Endothelial cell of umbilical vein (primary cell): ENCODE data around the gene CD248. TPM values are rescaled to one million over a fixed set of nuclear protein-coding genes. Genes with fewer than 3 reads are reported as not detected.
A peak's percentile ranks its signal among the peaks of the same experiment; 100 is the strongest.

Experiments used
- BruUV-seq: library from RNA; stranded (reverse); fragments of 400-500 nt; replicated peaks from 2 replicates; lab custom pipeline; 2021; lab: Mats Ljungman, UMichigan
- CTCF ChIA-PET: fragments of 300-600, 350-600 bp; sonication (Branson Sonifier 250); formaldehyde crosslinking; loops from one replicate; lab custom pipeline; 2021; ENCODE audit warnings: antibody characterized with exemption, inconsistent platforms; lab: Charles Lee
- POLR2A ChIA-PET: fragments of 300-600, 350-600 bp; sonication (Branson Sonifier 250); formaldehyde crosslinking; loops from one replicate; lab custom pipeline; 2021; ENCODE audit warnings: antibody characterized with exemption, inconsistent platforms; lab: Charles Lee
- DNase-seq: peaks from one replicate; pipeline ENCODE4 v3.0.0-alpha.2; 2011; ENCODE audit warnings: low read depth, low spot score
- FAIRE-seq: peaks from 2 replicates; lab custom pipeline; 2011; peaks lifted over from hg19 to GRCh38; lab: Jason Lieb, UNC
- H2AFZ ChIP-seq: 2 replicates; pipeline ENCODE4 v1.6.0; 2012; ENCODE audit warnings: low read depth, low read length, control low read depth, inconsistent platforms
- H3K27ac ChIP-seq: 2 replicates; pipeline ENCODE4 v1.5.1; 2011; ENCODE audit warnings: low read depth, mild to moderate bottlenecking, control low read depth, low read length, moderate library complexity; ENCODE audit not compliant: insufficient read depth
- H3K27me3 ChIP-seq, 2 experiments: 2 replicates each; pipeline versions ENCODE4 v1.6.0 to v1.6.1; 2011; ENCODE audit warnings: low read length in 2 of 2, mixed read lengths in 1 of 2; ENCODE audit not compliant: control insufficient read depth in 2 of 2, insufficient read depth in 2 of 2
- H3K36me3 ChIP-seq, 2 experiments: 2 replicates in 1 of 2; 3 replicates in 1 of 2; pipeline ENCODE4 v1.5.1; 2011; ENCODE audit warnings: low read length in 2 of 2, mild to moderate bottlenecking in 1 of 2, moderate library complexity in 1 of 2; ENCODE audit not compliant: control insufficient read depth in 2 of 2, insufficient read depth in 2 of 2; ENCODE audit errors: extremely low read depth in 1 of 2
- H3K4me1 ChIP-seq: 3 replicates; pipeline ENCODE4 v1.5.1; 2011; ENCODE audit warnings: mild to moderate bottlenecking, low read length; ENCODE audit not compliant: control insufficient read depth, insufficient read depth; ENCODE audit errors: extremely low read depth
- H3K4me2 ChIP-seq: 2 replicates; pipeline ENCODE4 v1.6.1; 2011; ENCODE audit warnings: low read length, control low read depth, mixed read lengths; ENCODE audit not compliant: insufficient read depth
- H3K4me3 ChIP-seq, 3 experiments: fragments of 200-600 bp in 1 of 3; sonication (generic), shearing (Covaris generic) in 1 of 3; replicated peaks in 1 of 3; 2 replicates each; pipeline ENCODE4 v1.5.1; 2011 to 2016; ENCODE audit warnings: control low read depth in 3 of 3, low read length in 3 of 3, mild to moderate bottlenecking in 2 of 3, inconsistent platforms in 1 of 3, low read depth in 1 of 3, moderate library complexity in 1 of 3; ENCODE audit not compliant: insufficient read depth in 1 of 3
- H3K79me2 ChIP-seq: 2 replicates; pipeline ENCODE4 v1.6.0; 2012; ENCODE audit warnings: low read length, inconsistent platforms; ENCODE audit not compliant: control insufficient read depth, insufficient read depth
- H3K9ac ChIP-seq: replicated peaks from 2 replicates; pipeline ENCODE3; 2011; ENCODE audit warnings: low read length, control low read depth; ENCODE audit not compliant: insufficient read depth; ENCODE audit errors: extremely low read depth
- H3K9me1 ChIP-seq: replicated peaks from 3 replicates; pipeline ENCODE4 v1.6.0; 2011; ENCODE audit warnings: mild to moderate bottlenecking, low read length; ENCODE audit not compliant: control insufficient read depth, insufficient read depth; ENCODE audit errors: extremely low read depth
- H3K9me3 ChIP-seq: replicated peaks from 2 replicates; pipeline ENCODE4 v1.5.1; 2012; ENCODE audit warnings: low read length, inconsistent platforms; ENCODE audit not compliant: control insufficient read depth, insufficient read depth
- H4K20me1 ChIP-seq: replicated peaks from 2 replicates; pipeline ENCODE3; 2011; ENCODE audit warnings: mild to moderate bottlenecking, low read length; ENCODE audit not compliant: control insufficient read depth, insufficient read depth; ENCODE audit errors: extremely low read depth
- EZH2 ChIP-seq: IDR thresholded peaks from 2 replicates; pipeline ENCODE4 v1.6.1; 2012; ENCODE audit warnings: borderline replicate concordance, low read depth, mild to moderate bottlenecking, moderate library complexity, low read length, inconsistent platforms; ENCODE audit not compliant: severe bottlenecking
- JUN ChIP-seq: IDR thresholded peaks from 2 replicates; pipeline ENCODE4 v1.6.1; 2011; ENCODE audit warnings: borderline replicate concordance, low read depth; ENCODE audit not compliant: insufficient read length, insufficient read depth
- MYC ChIP-seq: IDR thresholded peaks from one replicate; pipeline ENCODE4 v1.6.1; 2011; ENCODE audit warnings: mild to moderate bottlenecking, low read depth, low read length
- POLR2A ChIP-seq: IDR thresholded peaks from 2 replicates; pipeline ENCODE4 v1.6.1; 2012; ENCODE audit warnings: low read depth, mild to moderate bottlenecking, control low read depth, low read length
- POLR2AphosphoS5 ChIP-seq: IDR thresholded peaks from 2 replicates; pipeline ENCODE4 v1.6.1; 2012; ENCODE audit warnings: low read depth, mild to moderate bottlenecking, control low read depth, low read length, moderate library complexity; ENCODE audit not compliant: insufficient read depth
- dilution Hi-C: fragments of 300-500 bp; cut with MboI; formaldehyde crosslinking; loops from one replicate; pipeline ENCODE4 v1.15.0; 2019; ENCODE audit warnings: low sequenced_read_pairs; ENCODE audit not compliant: extremely low pct_ligation_motif_present
- intact Hi-C: fragments of 100-400 bp; cut with micrococcal nuclease; formaldehyde crosslinking; loops from one replicate; pipeline ENCODE4 v1.10.0; 2022
- polyA plus RNA-seq, 4 experiments: library from polyadenylated mRNA; depleted of rRNA in 3 of 4; stranded (reverse) in 3 of 4; unstranded in 1 of 4; fragments of >200 nt; gene quantifications; 2 replicates each; pipeline versions ENCODE4 v1.2.1 to v1.2.3, GENCODE V29; 2011 to 2012; ENCODE audit warnings: missing spikeins in 1 of 4
- total RNA-seq: library from RNA; stranded (reverse); gene quantifications from 2 replicates; pipeline ENCODE4 v1.2.3, GENCODE V29; 2021
- TF ChIP-seq, protein P1 (sequence below), 2 donors: IDR thresholded peaks; 1 replicate in 1 of 2; 2 replicates in 1 of 2; pipeline ENCODE4 v1.5.1; 2011; ENCODE audit warnings: low read length in 2 of 2, mild to moderate bottlenecking in 2 of 2, moderate library complexity in 2 of 2, control low read depth in 1 of 2, inconsistent platforms in 1 of 2, low read depth in 1 of 2; ENCODE audit not compliant: insufficient read depth in 1 of 2; ENCODE audit errors: extremely low read depth in 1 of 2

CD248 gene
- total and polyA plus RNA-seq, 2 donors (not counting 3 experiments of a cell fraction or from before 2014, with no cell fraction given): 0.10 TPM; not detected in 1

DNA sequence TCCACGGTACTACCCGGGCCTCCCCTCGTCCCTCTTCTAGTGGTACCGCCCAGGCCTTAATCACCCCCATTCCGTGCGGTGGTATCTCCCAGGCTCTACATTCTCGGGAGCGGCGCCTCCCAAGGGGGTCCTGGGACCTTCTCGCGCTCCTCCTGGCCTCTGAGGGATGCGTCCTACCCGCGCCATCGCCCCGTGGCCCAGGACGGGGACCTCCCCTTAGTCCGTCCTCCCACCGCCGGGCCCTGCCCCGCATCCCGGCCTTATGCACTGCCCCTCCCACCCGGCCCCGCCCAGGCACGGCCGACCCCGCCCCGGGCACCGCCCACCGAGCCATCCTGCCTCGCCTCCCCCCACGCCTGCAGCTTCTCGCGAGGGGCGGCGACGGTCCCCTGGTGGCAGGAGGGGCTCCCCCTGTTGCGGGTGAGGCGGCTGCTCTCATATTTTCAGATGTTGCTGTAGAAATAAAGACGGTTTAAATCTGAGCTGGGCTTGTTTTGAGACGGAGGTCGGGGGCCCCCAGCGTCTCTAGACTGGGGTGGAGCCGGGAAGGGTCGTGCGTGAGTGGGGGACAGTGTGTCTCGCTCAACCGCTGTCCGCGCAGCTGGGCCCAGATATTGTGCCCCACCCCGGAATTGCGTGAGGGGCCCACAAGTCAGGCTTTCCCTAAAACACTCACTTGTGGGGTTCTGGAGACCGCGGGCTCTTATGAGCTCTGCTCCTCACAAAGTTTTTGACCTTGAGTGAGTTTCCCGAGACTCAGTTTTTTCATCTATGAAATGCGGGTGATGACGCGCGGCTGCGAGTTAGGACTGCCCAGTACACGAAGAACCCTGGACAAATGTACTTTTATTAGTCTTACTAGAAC, 49.2 kb downstream of the CD248 start:
- Histone ChIP-seq H3K4me2 (peak overlapping the region; percentile 93), H3K27me3 (no peaks in the 10 kb centered on the region), H3K9ac (peak overlapping the region; percentile 90), H3K4me1 (peaks cover 12% of the 10 kb centered on the region), H3K79me2 (peaks cover 28% of the 10 kb centered on the region), H3K36me3 (peaks cover 6 to 29% of the 10 kb centered on the region in 2 experiments), H3K4me3 (peak overlapping the region; percentile 27 to 64 (median 46)), H4K20me1 (no peaks in the 10 kb centered on the region), H3K9me3 (no peaks in the 10 kb centered on the region), H2AFZ (peak overlapping the region; percentile 58), H3K9me1 (no peaks in the 10 kb centered on the region), H3K27ac (peak overlapping the region; percentile 74)
- dilution Hi-C loops: no loop called here
- BruUV-seq: TSS peak; percentile 69
- DNase-seq (peak; percentile 91), FAIRE-seq (no peak)
- intact Hi-C loops: loop anchor here (1.0 to 2.0 kb wide), 3 partner anchors 9 to 45 kb away; partner anchors contain the start of gene YIF1A
- ChIA-PET POLR2A (interaction anchor here (1.6 kb wide), 2 partner anchors 9 to 21 kb away, joined by 5 to 12 read pairs; partner anchors contain the start of gene YIF1A), CTCF (interaction anchor here (1.0 to 6.2 kb wide), 2 partner anchors 14 to 379 kb away, joined by 3 to 53 read pairs; partner anchors contain the start of gene FIBP)
- TF ChIP-seq POLR2AphosphoS5 (peak; percentile 62), POLR2A (no peak), MYC (no peak), EZH2 (no peak), JUN (no peak)
- TF ChIP-seq, protein P1, sequence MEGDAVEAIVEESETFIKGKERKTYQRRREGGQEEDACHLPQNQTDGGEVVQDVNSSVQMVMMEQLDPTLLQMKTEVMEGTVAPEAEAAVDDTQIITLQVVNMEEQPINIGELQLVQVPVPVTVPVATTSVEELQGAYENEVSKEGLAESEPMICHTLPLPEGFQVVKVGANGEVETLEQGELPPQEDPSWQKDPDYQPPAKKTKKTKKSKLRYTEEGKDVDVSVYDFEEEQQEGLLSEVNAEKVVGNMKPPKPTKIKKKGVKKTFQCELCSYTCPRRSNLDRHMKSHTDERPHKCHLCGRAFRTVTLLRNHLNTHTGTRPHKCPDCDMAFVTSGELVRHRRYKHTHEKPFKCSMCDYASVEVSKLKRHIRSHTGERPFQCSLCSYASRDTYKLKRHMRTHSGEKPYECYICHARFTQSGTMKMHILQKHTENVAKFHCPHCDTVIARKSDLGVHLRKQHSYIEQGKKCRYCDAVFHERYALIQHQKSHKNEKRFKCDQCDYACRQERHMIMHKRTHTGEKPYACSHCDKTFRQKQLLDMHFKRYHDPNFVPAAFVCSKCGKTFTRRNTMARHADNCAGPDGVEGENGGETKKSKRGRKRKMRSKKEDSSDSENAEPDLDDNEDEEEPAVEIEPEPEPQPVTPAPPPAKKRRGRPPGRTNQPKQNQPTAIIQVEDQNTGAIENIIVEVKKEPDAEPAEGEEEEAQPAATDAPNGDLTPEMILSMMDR (IDR thresholded peaks at IDR 0.05; ENCODE audit: extremely low read depth in 1 of 2, insufficient read depth in 1 of 2, low read depth in 1 of 2, low read length in 2 of 2): peak in 1 of 2 donors; percentile 25
